GM21619 (cell line): ENCODE data around the gene CFAP161.

ENCODE experiments used
- ATAC-seq: cut with Tn5 transposase; IDR thresholded peaks from one replicate; pipeline ENCODE4 v1.9.1; 2021; ENCODE audit not compliant: unreplicated experiment

CFAP161 gene

GRCh38 chr15:81133782-81134461, at the start of gene CFAP161:
CFAP161 (plus strand) TSS chr15:81134270; CDS start chr15:81134330, 60 bp downstream.
- ATAC-seq: no peak

GRCh38 chr15:81084716-81085115, 49.4 kb upstream of the CFAP161 start:
- ATAC-seq: no peak

- ATAC-seq: no peak
Measured at GRCh38 chr15:81085213-81085612, 48.9 kb upstream of the CFAP161 start.

GRCh38 chr15:81085898-81086297, 48.2 kb upstream of the CFAP161 start:
- ATAC-seq: no peak

- no peak for ATAC-seq
Measured at GRCh38 chr15:81087066-81087465, 47.0 kb upstream of the CFAP161 start.

- no peak for ATAC-seq
Measured at GRCh38 chr15:81087694-81088093, 46.4 kb upstream of the CFAP161 start.

- ATAC-seq: no peak
Measured at GRCh38 chr15:81088470-81089013, 45.5 kb upstream of the CFAP161 start.

- no peak for ATAC-seq
Measured at GRCh38 chr15:81091889-81092558, 42.0 kb upstream of the CFAP161 start.

GRCh38 chr15:81092559-81092902, 41.5 kb upstream of the CFAP161 start:
- no peak for ATAC-seq

GRCh38 chr15:81093961-81094360, 40.1 kb upstream of the CFAP161 start:
- ATAC-seq: no peak

- no peak for ATAC-seq
Measured at GRCh38 chr15:81095690-81096365, 38.2 kb upstream of the CFAP161 start.

- no peak for ATAC-seq
Measured at GRCh38 chr15:81096398-81096797, 37.7 kb upstream of the CFAP161 start.

- no peak for ATAC-seq
Measured at GRCh38 chr15:81097116-81097889, 36.8 kb upstream of the CFAP161 start.

GRCh38 chr15:81097890-81098280, 36.2 kb upstream of the CFAP161 start:
- no peak for ATAC-seq

- no peak for ATAC-seq
Measured at GRCh38 chr15:81098349-81098748, 35.7 kb upstream of the CFAP161 start.

- no peak for ATAC-seq
Measured at GRCh38 chr15:81098861-81099651, 35.0 kb upstream of the CFAP161 start.

GRCh38 chr15:81101894-81102815, 31.9 kb upstream of the CFAP161 start:
- no peak for ATAC-seq

GRCh38 chr15:81103857-81104256, 30.2 kb upstream of the CFAP161 start:
- no peak for ATAC-seq

GRCh38 chr15:81105545-81105944, 28.5 kb upstream of the CFAP161 start:
- ATAC-seq: no peak
